Measurements from ENCODE around the gene PARP2. TPM values are rescaled to one million over a fixed set of nuclear protein-coding genes. Genes with fewer than 3 reads are reported as not detected.

PARP2 gene
- total and polyA plus RNA-seq, 2 of the 8 experiments (the other 6 are each of a cell fraction or from before 2014, with no cell fraction given): 27.7 to 41.7 TPM

GRCh38 chr14:20295067-20295466 is 48.4 kb upstream of the PARP2 start:
- Histone ChIP-seq H3K56ac (replicated peaks; ENCODE audit: insufficient read length, low read depth, low read length) (no peak overlapping the region), H2BK5ac (ENCODE audit: low read depth, low read length) (no peak overlapping the region), H3K14ac (ENCODE audit: insufficient read length) (no peak overlapping the region), H2BK120ac (replicated peaks; ENCODE audit: low read depth, low read length) (no peak overlapping the region), H3K27me3 (replicated peaks in 1 of 4; ENCODE audit: control insufficient read depth in 3 of 4, extremely low read depth in 1 of 4, insufficient read depth in 3 of 4, low read length in 3 of 4) (no peaks in the 10 kb centered on the region), H3K4me1 (replicated peaks in 1 of 4; ENCODE audit: control insufficient read depth in 3 of 4, insufficient read depth in 4 of 4, low read length in 3 of 4) (no peaks in the 10 kb centered on the region), H3K9ac (replicated peaks in 1 of 4; ENCODE audit: extremely low read depth in 1 of 4, low read depth in 3 of 4, low read length in 3 of 4) (no peak overlapping the region), H3K36me3 (ENCODE audit: control insufficient read depth in 2 of 4, insufficient read depth in 4 of 4, low read length in 3 of 4) (peaks cover 4 to 29% (median 19%) of the 10 kb centered on the region in 4 experiments; a peak in 6 of 8 replicates), H2AFZ (ENCODE audit: low read length) (no peak overlapping the region), H3K18ac (ENCODE audit: extremely low read depth, low read length) (no peak overlapping the region), H2AK5ac (ENCODE audit: low read depth, low read length) (no peak overlapping the region), H4K5ac (ENCODE audit: insufficient read length, low read depth, low read length) (no peak overlapping the region), H3K4me2 (ENCODE audit: insufficient read depth in 1 of 2, low read depth in 2 of 2, low read length in 2 of 2) (no peak overlapping the region), H3K27ac (ENCODE audit: low read depth, low read length) (no peak overlapping the region), H3K79me2 (ENCODE audit: control insufficient read depth in 1 of 2, insufficient read depth in 2 of 2, low read length in 2 of 2) (no peaks in the 10 kb centered on the region), H3K4ac (replicated peaks; ENCODE audit: insufficient read length, low read depth, low read length) (no peak overlapping the region), H3K23ac (ENCODE audit: insufficient read length) (no peak overlapping the region), H3K4me3 (ENCODE audit: extremely low read depth in 1 of 4, insufficient read depth in 2 of 4, low read depth in 3 of 4, low read length in 4 of 4) (no peak overlapping the region), H3K23me2 (ENCODE audit: low read depth, low read length) (no peaks in the 10 kb centered on the region), H2BK12ac (ENCODE audit: low read depth, low read length) (no peak overlapping the region), H4K8ac (ENCODE audit: extremely low read depth, insufficient read depth, low read length) (no peak overlapping the region; the same call in 1 of the 2 replicates), H3K79me1 (ENCODE audit: low read depth, low read length) (no peaks in the 10 kb centered on the region), H2BK15ac (ENCODE audit: low read length) (no peak overlapping the region), H2BK20ac (ENCODE audit: low read length) (no peak overlapping the region), H4K91ac (replicated peaks; ENCODE audit: insufficient read length, low read length) (no peak overlapping the region), H3K9me3 (ENCODE audit: insufficient read depth in 2 of 2, low read depth in 1 of 2, low read length in 1 of 2) (no peaks in the 10 kb centered on the region), H4K20me1 (replicated peaks in 1 of 2; ENCODE audit: control insufficient read depth in 1 of 2, insufficient read depth in 2 of 2, low read length in 2 of 2) (peaks cover 0 to 1% of the 10 kb centered on the region in 2 experiments)
- DNase-seq (ENCODE audit: low read depth in 1 of 2, low spot score in 2 of 2) (no peak), FAIRE-seq (no peak)
- no peak for TF ChIP-seq USF2 (IDR thresholded peaks at IDR 0.05; ENCODE audit: low read length)
- TF ChIP-seq CTBP2 (IDR thresholded peaks at IDR 0.05; ENCODE audit: borderline replicate concordance, insufficient read depth, insufficient read length, low read length): no peak
- no peak for TF ChIP-seq CBX8 (IDR thresholded peaks at IDR 0.05; ENCODE audit: borderline replicate concordance, low read depth, low read length)
- TF ChIP-seq FOSL1 (IDR thresholded peaks at IDR 0.05; ENCODE audit: insufficient read depth, low read depth, low read length): no peak
- no peak for TF ChIP-seq JUND (IDR thresholded peaks at IDR 0.05; ENCODE audit: low read length)
- TF ChIP-seq BRCA1 (IDR thresholded peaks at IDR 0.05; ENCODE audit: low read depth, low read length): no peak
- TF ChIP-seq ATF2 (IDR thresholded peaks at IDR 0.05; ENCODE audit: low read length): no peak
- CTCF ChIA-PET (ENCODE audit: partially characterized antibody): interaction anchor here (0.6 to 1.6 kb wide), 3 partner anchors 11 to 80 kb away, joined by 4 to 10 read pairs (median 4); partner anchors contain the start of gene TTC5
- 94% methylated on average over 4 of the region's 4 CpGs; no CpG with 5 or more reads in 1 of the 2 experiments for WGBS, 2 experiments (ENCODE audit: extremely low coverage in 1 of 2, insufficient coverage in 1 of 2, insufficient read length in 1 of 2, insufficient replicate concordance in 2 of 2, low coverage in 1 of 2, low lambda C conversion rate in 2 of 2, missing lambda C conversion rate in 1 of 2)
- POLR2A ChIA-PET (ENCODE audit: partially characterized antibody): interaction anchor here (1.0 kb wide), 1 partner anchor 15 kb away, joined by 4 read pairs; no protein-coding TSS in a partner anchor

All from H1 (cell line).